K562 (cell line): ENCODE data around the gene GIGYF1. TPM values are rescaled to one million over a fixed set of nuclear protein-coding genes. Genes with fewer than 3 reads are reported as not detected.

Source experiments
- ATAC-seq: fragments of 200-7000 bp; cut with Tn5 transposase; 3 replicates; pipeline ENCODE4 v1.9.1; 2020; ENCODE audit warnings: moderate library complexity
- BruUV-seq: library from RNA; stranded (reverse); fragments of 400-500 nt; replicated peaks from 2 replicates; lab custom pipeline; 2021; lab: Mats Ljungman, UMichigan
- CTCF ChIA-PET: fragments of 300-600 bp; formaldehyde crosslinking; extraction: SDS; loops from one replicate; lab custom pipeline; 2021; ENCODE audit warnings: low intra/inter-chr PET ratio; lab: Yijun Ruan, JAX
- POLR2A ChIA-PET: fragments of 300-600, 350-650 bp; sonication (Branson Sonifier 250); formaldehyde crosslinking; extraction: SDS; loops from one replicate; lab custom pipeline; 2021; ENCODE audit warnings: antibody characterized with exemption, inconsistent platforms; lab: Yijun Ruan, JAX
- DNase-seq, 4 experiments: peaks; one replicate each; pipeline versions ENCODE4 v3.0.0 to v3.0.0-alpha.2; 2011 to 2018; ENCODE audit warnings: low spot score in 3 of 4, mixed read lengths in 3 of 4; ENCODE audit errors: extremely low read depth in 1 of 4
- FAIRE-seq: peaks from 2 replicates; lab custom pipeline; 2011; peaks lifted over from hg19 to GRCh38; lab: Jason Lieb, UNC
- H2AFZ ChIP-seq: 2 replicates; pipeline ENCODE4 v1.6.0; 2011; ENCODE audit warnings: low read depth, low read length, control low read depth, inconsistent platforms
- H3K27ac ChIP-seq: fragments of 200-600 bp; 3 replicates; pipeline ENCODE4 v1.8.0; 2011; ENCODE audit warnings: low read depth, mild to moderate bottlenecking, control low read depth, inconsistent platforms, low read length, moderate library complexity, mixed read lengths; ENCODE audit errors: extremely low read depth
- H3K27me3 ChIP-seq, 2 experiments: fragments of 300-600 bp in 1 of 2; 2 replicates in 1 of 2; 3 replicates in 1 of 2; pipeline versions ENCODE4 v1.6.0 to v1.8.0; 2011; ENCODE audit warnings: inconsistent platforms in 2 of 2, low read length in 2 of 2, mild to moderate bottlenecking in 1 of 2, mixed read lengths in 1 of 2, moderate library complexity in 1 of 2; ENCODE audit not compliant: control insufficient read depth in 2 of 2, insufficient read depth in 2 of 2
- H3K36me3 ChIP-seq: fragments of 300-600 bp; 3 replicates; pipeline ENCODE4 v1.8.0; 2011; ENCODE audit warnings: mild to moderate bottlenecking, low read length, inconsistent platforms; ENCODE audit not compliant: control insufficient read depth, insufficient read depth
- H3K4me1 ChIP-seq, 2 experiments: fragments of 200-600 bp in 1 of 2; replicated peaks in 1 of 2; 2 replicates in 1 of 2; 3 replicates in 1 of 2; pipeline versions ENCODE4 v1.5.1 to v1.8.0; 2011; ENCODE audit warnings: inconsistent platforms in 2 of 2, low read length in 2 of 2, mild to moderate bottlenecking in 1 of 2, mixed read lengths in 1 of 2, moderate library complexity in 1 of 2; ENCODE audit not compliant: control insufficient read depth in 2 of 2, insufficient read depth in 2 of 2
- H3K4me2 ChIP-seq: 2 replicates; pipeline ENCODE4 v1.6.1; 2011; ENCODE audit warnings: low read length, control low read depth, inconsistent platforms, mixed read lengths; ENCODE audit not compliant: insufficient read depth
- H3K4me3 ChIP-seq: fragments of 200-600 bp; sonication (generic), shearing (Covaris generic); 2 replicates; pipeline ENCODE4 v1.5.1; 2016; ENCODE audit warnings: control low read depth, inconsistent platforms
- H3K79me2 ChIP-seq: fragments of 200-600 bp; 3 replicates; pipeline ENCODE4 v1.8.0; 2011; ENCODE audit warnings: low read length, inconsistent platforms; ENCODE audit not compliant: control insufficient read depth, insufficient read depth
- H3K9ac ChIP-seq, 2 experiments: 2 replicates each; pipeline versions ENCODE4 v1.6.0 to v1.6.1; 2011; ENCODE audit warnings: low read depth in 2 of 2, low read length in 2 of 2, control low read depth in 1 of 2, inconsistent platforms in 1 of 2, mild to moderate bottlenecking in 1 of 2, mixed read lengths in 1 of 2; ENCODE audit not compliant: insufficient read depth in 1 of 2
- H3K9me1 ChIP-seq: one replicate; pipeline ENCODE4 v1.6.0; 2011; ENCODE audit warnings: inconsistent platforms, mild to moderate bottlenecking, low read length, moderate library complexity; ENCODE audit not compliant: control insufficient read depth, insufficient read depth
- H3K9me3 ChIP-seq: replicated peaks from 2 replicates; pipeline ENCODE4 v1.5.1; 2011; ENCODE audit warnings: low read depth, low read length, inconsistent platforms; ENCODE audit not compliant: control insufficient read depth, insufficient read depth
- H4K20me1 ChIP-seq: replicated peaks from 2 replicates; pipeline ENCODE4 v1.6.1; 2011; ENCODE audit warnings: low read length, inconsistent platforms, mixed read lengths; ENCODE audit not compliant: control insufficient read depth, insufficient read depth
- BCL6 ChIP-seq: fragments of 250-450 bp; sonication (Bioruptor Pico); IDR thresholded peaks from 2 replicates; pipeline ENCODE4 v1.4.0; 2020
- EGR1 ChIP-seq: fragments of 450-650 bp; conservative IDR thresholded peaks from 2 replicates; pipeline ENCODE4 v1.6.1; 2017; ENCODE audit warnings: mild to moderate bottlenecking
- HDAC8 ChIP-seq: fragments of 450-650 bp; IDR thresholded peaks from 2 replicates; pipeline ENCODE4 v1.6.1; 2016; ENCODE audit warnings: mild to moderate bottlenecking, missing genetic modification characterization, moderate library complexity, missing compliant biosample characterization
- KAT7 ChIP-seq: sonication (generic); formaldehyde crosslinking; IDR thresholded peaks from 2 replicates; pipeline ENCODE4 v1.8.0; 2022; ENCODE audit warnings: missing genetic modification reagents, mild to moderate bottlenecking, borderline replicate concordance
- LEF1 ChIP-seq: fragments of 450-650 bp; IDR thresholded peaks from 2 replicates; pipeline ENCODE4 v1.6.1; 2016; ENCODE audit warnings: mild to moderate bottlenecking
- MTA1 ChIP-seq: fragments of 450-650 bp; IDR thresholded peaks from 2 replicates; pipeline ENCODE4 v1.6.1; 2017; ENCODE audit warnings: borderline replicate concordance
- RBM25 ChIP-seq: fragments of 200-400 bp; formaldehyde crosslinking; IDR thresholded peaks from 2 replicates; pipeline ENCODE4 v1.6.1; 2018; ENCODE audit warnings: low read length, low read depth, moderate library complexity; ENCODE audit not compliant: severe bottlenecking
- SMARCE1 ChIP-seq: fragments of 450-650 bp; IDR thresholded peaks from 2 replicates; pipeline ENCODE4 v1.7.1; 2016; ENCODE audit warnings: mild to moderate bottlenecking
- SNAPC5 ChIP-seq: fragments of 250-450 bp; sonication (Bioruptor Pico); IDR thresholded peaks from 2 replicates; pipeline ENCODE4 v1.8.0; 2021; ENCODE audit warnings: moderate library complexity, mild to moderate bottlenecking, inconsistent platforms
- ZBED1 ChIP-seq: IDR thresholded peaks from 2 replicates; pipeline ENCODE4 v1.6.1; 2014
- ZNF217 ChIP-seq: sonication (generic); formaldehyde crosslinking; IDR thresholded peaks from 2 replicates; pipeline ENCODE4 v1.8.0; 2022; ENCODE audit warnings: mild to moderate bottlenecking, missing genetic modification reagents
- ZNF561 ChIP-seq: fragments of 450-650 bp; formaldehyde crosslinking; conservative IDR thresholded peaks from 2 replicates; pipeline ENCODE4 v1.4.0; 2020; ENCODE audit warnings: mild to moderate bottlenecking, moderate library complexity
- ZNF695 ChIP-seq: fragments of 450-650 bp; formaldehyde crosslinking; IDR thresholded peaks from 2 replicates; pipeline ENCODE4 v1.4.0; 2020; ENCODE audit warnings: mild to moderate bottlenecking, moderate library complexity
- WGBS: fragments of 100-300 bp; shearing (Covaris generic); methylation state at CpG from one replicate; pipeline ENCODE4 v1.1.6; 2016; ENCODE audit warnings: low coverage, mixed read lengths; ENCODE audit not compliant: insufficient coverage; ENCODE audit errors: missing lambda C conversion rate; 5-methylcytosine and 5-hydroxymethylcytosine counted together
- in situ Hi-C: fragments of 300-500 bp; cut with MboI; formaldehyde crosslinking; loops from 4 replicates; pipeline ENCODE4 v1.15.0; 2018; ENCODE audit warnings: inconsistent platforms, mixed read lengths
- intact Hi-C: fragments of 100-400 bp; cut with micrococcal nuclease; formaldehyde crosslinking; loops from 2 replicates; pipeline ENCODE4 v1.14.2; 2022
- polyA plus RNA-seq, 8 experiments: library from polyadenylated mRNA; depleted of rRNA in 4 of 8; stranded (reverse) in 5 of 8; unstranded in 3 of 8; fragments of >200 nt; fragmentation: Nextera tagmentation in 2 of 8; fragmentation: Illumina TruSeq in 1 of 8; extraction: Ambion mirVana in 2 of 8; extraction: Trizol in 1 of 8; gene quantifications; 2 replicates each; pipeline versions ENCODE4 v1.2.1 to v1.2.3, GENCODE V29; 2011 to 2014; ENCODE audit warnings: inconsistent platforms in 1 of 8, missing spikeins in 1 of 8
- total RNA-seq, 7 experiments: library from RNA; depleted of rRNA in 6 of 7; stranded (reverse); fragments of >200 nt in 6 of 7; fragmentation: Illumina TruSeq in 2 of 7; extraction: Trizol in 2 of 7; gene quantifications; 2 replicates each; pipeline versions ENCODE4 v1.2.1 to v1.2.3, GENCODE V29; 2011 to 2021; ENCODE audit warnings: low replicate concordance in 1 of 7
- TF ChIP-seq, protein P1 (sequence below), 2 experiments: fragments of 450-650 bp in 1 of 2; sonication (generic) in 1 of 2; formaldehyde crosslinking in 1 of 2; IDR thresholded peaks; 2 replicates each; pipeline versions ENCODE4 v1.7.1 to v1.9.0; 2016 to 2022; ENCODE audit warnings: inconsistent platforms in 1 of 2, mild to moderate bottlenecking in 1 of 2, missing genetic modification reagents in 1 of 2

GIGYF1 gene
- total and polyA plus RNA-seq, 9 of the 15 experiments (the other 6 are each of a cell fraction or from before 2014, with no cell fraction given): 0.56 to 76.2 (median 16.8) TPM

GRCh38 chr7:100680576-100681271, 13.3 kb downstream of the GIGYF1 start:
- ChIA-PET CTCF (interaction anchor here (0.6 kb wide), 1 partner anchor 67 kb away, joined by 3 read pairs; no protein-coding TSS in a partner anchor), POLR2A (interaction anchor here (0.6 to 2.4 kb wide), 14 partner anchors 10 to 252 kb away, joined by 3 to 16 read pairs (median 4); partner anchors contain the start of genes MOSPD3 and ZCWPW1)
- no peaks in the 10 kb centered on the region for H3K27me3 ChIP-seq
- H3K9ac ChIP-seq: peak overlapping the region in 1 of 2 experiments; percentile 86; a peak in 2 of 4 replicates
- peak; percentile 14 for ATAC-seq
- no peak for FAIRE-seq
- intact Hi-C loops (no loop called here), in situ Hi-C loops (no loop called here)
- no peak overlapping the region for H3K4me2 ChIP-seq
- peak overlapping the region; percentile 20; the same call in 1 of the 3 replicates for H3K27ac ChIP-seq
- H3K4me1 ChIP-seq: peaks cover 4 to 90% of the 10 kb centered on the region in 2 experiments
- H3K4me3 ChIP-seq: no peak overlapping the region
- no peaks in the 10 kb centered on the region for H3K9me1 ChIP-seq
- H3K79me2 ChIP-seq: peaks cover 25% of the 10 kb centered on the region
- BruUV-seq: no TSS peak
- H3K9me3 ChIP-seq: no peaks in the 10 kb centered on the region
- H4K20me1 ChIP-seq: peaks cover 22% of the 10 kb centered on the region; the same call in 1 of the 2 replicates
- H3K36me3 ChIP-seq: peaks cover 95% of the 10 kb centered on the region; the same call in 2 of the 3 replicates
- DNase-seq: peak in 2 of 4 experiments; percentile 33 to 50
- no peak overlapping the region for H2AFZ ChIP-seq
- whole genome bisulfite sequencing: 85% methylated on average over 17 of the region's 18 CpGs
- TF ChIP-seq SNAPC5 (CRISPR knock-in tag): no peak
- no peak for TF ChIP-seq ZNF695 (CRISPR knock-in tag)
- TF ChIP-seq, protein P1, sequence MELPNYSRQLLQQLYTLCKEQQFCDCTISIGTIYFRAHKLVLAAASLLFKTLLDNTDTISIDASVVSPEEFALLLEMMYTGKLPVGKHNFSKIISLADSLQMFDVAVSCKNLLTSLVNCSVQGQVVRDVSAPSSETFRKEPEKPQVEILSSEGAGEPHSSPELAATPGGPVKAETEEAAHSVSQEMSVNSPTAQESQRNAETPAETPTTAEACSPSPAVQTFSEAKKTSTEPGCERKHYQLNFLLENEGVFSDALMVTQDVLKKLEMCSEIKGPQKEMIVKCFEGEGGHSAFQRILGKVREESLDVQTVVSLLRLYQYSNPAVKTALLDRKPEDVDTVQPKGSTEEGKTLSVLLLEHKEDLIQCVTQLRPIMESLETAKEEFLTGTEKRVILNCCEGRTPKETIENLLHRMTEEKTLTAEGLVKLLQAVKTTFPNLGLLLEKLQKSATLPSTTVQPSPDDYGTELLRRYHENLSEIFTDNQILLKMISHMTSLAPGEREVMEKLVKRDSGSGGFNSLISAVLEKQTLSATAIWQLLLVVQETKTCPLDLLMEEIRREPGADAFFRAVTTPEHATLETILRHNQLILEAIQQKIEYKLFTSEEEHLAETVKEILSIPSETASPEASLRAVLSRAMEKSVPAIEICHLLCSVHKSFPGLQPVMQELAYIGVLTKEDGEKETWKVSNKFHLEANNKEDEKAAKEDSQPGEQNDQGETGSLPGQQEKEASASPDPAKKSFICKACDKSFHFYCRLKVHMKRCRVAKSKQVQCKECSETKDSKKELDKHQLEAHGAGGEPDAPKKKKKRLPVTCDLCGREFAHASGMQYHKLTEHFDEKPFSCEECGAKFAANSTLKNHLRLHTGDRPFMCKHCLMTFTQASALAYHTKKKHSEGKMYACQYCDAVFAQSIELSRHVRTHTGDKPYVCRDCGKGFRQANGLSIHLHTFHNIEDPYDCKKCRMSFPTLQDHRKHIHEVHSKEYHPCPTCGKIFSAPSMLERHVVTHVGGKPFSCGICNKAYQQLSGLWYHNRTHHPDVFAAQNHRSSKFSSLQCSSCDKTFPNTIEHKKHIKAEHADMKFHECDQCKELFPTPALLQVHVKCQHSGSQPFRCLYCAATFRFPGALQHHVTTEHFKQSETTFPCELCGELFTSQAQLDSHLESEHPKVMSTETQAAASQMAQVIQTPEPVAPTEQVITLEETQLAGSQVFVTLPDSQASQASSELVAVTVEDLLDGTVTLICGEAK (IDR thresholded peaks at IDR 0.05): no peak
- TF ChIP-seq, protein P1 (CRISPR knock-in tag; IDR thresholded peaks at IDR 0.05): no peak
- TF ChIP-seq SMARCE1: no peak
- TF ChIP-seq LEF1: no peak
- TF ChIP-seq BCL6 (CRISPR knock-in tag): no peak
- no peak; the same call in 1 of the 2 replicates for TF ChIP-seq ZBED1
- TF ChIP-seq MTA1: 0 out of 2 replicates have a peak, but pooled peaks have one; percentile 61
- no peak for TF ChIP-seq RBM25
- no peak for TF ChIP-seq KAT7
- TF ChIP-seq ZNF217 (CRISPR knock-in tag): no peak
- no peak for TF ChIP-seq ZNF561 (CRISPR knock-in tag)
- peak; percentile 60 for TF ChIP-seq EGR1
- no peak for TF ChIP-seq HDAC8
